GM23338 (cell line): ENCODE results near the gene SLC26A4. TPM values are rescaled to one million over a fixed set of nuclear protein-coding genes. Genes with fewer than 3 reads are reported as not detected.

Experiments
- ATAC-seq: fragments of 200-7000 bp; cut with Tn5 transposase; 3 replicates; pipeline ENCODE4 v1.9.1; 2020
- DNase-seq: peaks from one replicate; pipeline ENCODE4 v3.0.0-alpha.2; 2015; ENCODE audit warnings: low spot score
- H2AFZ ChIP-seq: fragments of 200-600 bp; sonication (generic); 2 replicates; pipeline ENCODE4 v1.8.0; 2016; ENCODE audit warnings: antibody characterized with exemption, mild to moderate bottlenecking, moderate library complexity
- H3F3A ChIP-seq: fragments of 200-600 bp; sonication (generic); replicated peaks from 2 replicates; pipeline ENCODE4 v1.8.0; 2017; ENCODE audit warnings: antibody characterized with exemption, mixed run types, low read depth
- H3K27ac ChIP-seq: fragments of 200-600 bp; sonication (generic); 2 replicates; pipeline ENCODE4 v1.6.1; 2016; ENCODE audit warnings: low read depth
- H3K27me3 ChIP-seq: fragments of 200-600 bp; sonication (generic); 2 replicates; pipeline ENCODE4 v1.8.0; 2016; ENCODE audit warnings: mild to moderate bottlenecking, mixed run types, moderate library complexity; ENCODE audit not compliant: insufficient read depth
- H3K36me3 ChIP-seq: fragments of 200-600 bp; sonication (generic); 2 replicates; pipeline ENCODE4 v1.8.0; 2016; ENCODE audit warnings: mild to moderate bottlenecking; ENCODE audit not compliant: insufficient read depth
- H3K4me1 ChIP-seq: fragments of 200-600 bp; sonication (generic); 2 replicates; pipeline ENCODE4 v1.8.0; 2016; ENCODE audit warnings: mild to moderate bottlenecking, moderate library complexity; ENCODE audit not compliant: insufficient read depth
- H3K4me2 ChIP-seq: fragments of 200-600 bp; sonication (generic); 2 replicates; pipeline ENCODE4 v1.7.1; 2017; ENCODE audit warnings: mixed run types
- H3K4me3 ChIP-seq: fragments of 200-600 bp; sonication (generic); 2 replicates; pipeline ENCODE4 v1.6.1; 2016; ENCODE audit warnings: mixed run types
- H3K79me2 ChIP-seq: fragments of 200-600 bp; sonication (generic); replicated peaks from 2 replicates; pipeline ENCODE4 v1.8.0; 2017; ENCODE audit warnings: mild to moderate bottlenecking; ENCODE audit not compliant: insufficient read depth
- H3K9me2 ChIP-seq: fragments of 200-600 bp; sonication (generic); 2 replicates; pipeline ENCODE4 v1.8.0; 2017; ENCODE audit not compliant: insufficient read depth
- H4K20me1 ChIP-seq: fragments of 200-600 bp; sonication (generic); replicated peaks from 2 replicates; pipeline ENCODE4 v1.8.0; 2017; ENCODE audit warnings: mild to moderate bottlenecking; ENCODE audit not compliant: insufficient read depth
- H3K27ac Mint-ChIP-seq: 2 replicates; pipeline ENCODE4 v1.8.0; 2020; ENCODE audit warnings: inconsistent platforms, mild to moderate bottlenecking, moderate library complexity, mixed read lengths
- H3K27me3 Mint-ChIP-seq: 3 replicates; pipeline ENCODE4 v1.8.0; 2022; ENCODE audit warnings: low read depth, mild to moderate bottlenecking, moderate library complexity, mixed read lengths, inconsistent platforms; ENCODE audit not compliant: insufficient read depth, poor library complexity
- H3K36me3 Mint-ChIP-seq: 3 replicates; pipeline ENCODE4 v1.8.0; 2021; ENCODE audit warnings: low read depth, mild to moderate bottlenecking, inconsistent platforms, moderate library complexity, mixed read lengths
- H3K4me1 Mint-ChIP-seq: 3 replicates; pipeline ENCODE4 v1.8.0; 2020; ENCODE audit warnings: mild to moderate bottlenecking, inconsistent platforms, mixed read lengths
- H3K4me3 Mint-ChIP-seq: 3 replicates; pipeline ENCODE4 v1.8.0; 2021; ENCODE audit warnings: moderate library complexity, mild to moderate bottlenecking, inconsistent platforms, mixed read lengths
- H3K9me3 Mint-ChIP-seq: 3 replicates; pipeline ENCODE4 v1.8.0; 2020; ENCODE audit warnings: moderate library complexity, mild to moderate bottlenecking, inconsistent platforms, mixed read lengths
- CREB1 ChIP-seq: fragments of 250-450 bp; sonication (Bioruptor Pico); IDR thresholded peaks from 2 replicates; pipeline ENCODE4 v1.5.0; 2020; ENCODE audit warnings: low read depth, mild to moderate bottlenecking, moderate library complexity
- EZH2 ChIP-seq: fragments of 200-600 bp; sonication (generic); IDR thresholded peaks from one replicate; pipeline ENCODE4 v1.8.0; 2017; ENCODE audit warnings: antibody characterized with exemption, mild to moderate bottlenecking, low read depth; ENCODE audit not compliant: unreplicated experiment
- EZH2phosphoT487 ChIP-seq: fragments of 200-600 bp; sonication (generic); IDR thresholded peaks from one replicate; pipeline ENCODE4 v1.8.1; 2018; ENCODE audit warnings: antibody characterized with exemption; ENCODE audit not compliant: unreplicated experiment
- JUNB ChIP-seq: IDR thresholded peaks from one replicate; pipeline ENCODE4 v1.6.1; 2016; ENCODE audit warnings: antibody characterized with exemption; ENCODE audit not compliant: unreplicated experiment
- NANOG ChIP-seq: IDR thresholded peaks from 2 replicates; pipeline ENCODE4 v1.6.1; 2016; ENCODE audit warnings: antibody characterized with exemption, borderline replicate concordance
- POLR2AphosphoS5 ChIP-seq: IDR thresholded peaks from 2 replicates; pipeline ENCODE4 v1.6.1; 2016; ENCODE audit warnings: antibody characterized with exemption, low read depth
- STAT1 ChIP-seq: IDR thresholded peaks from one replicate; pipeline ENCODE4 v1.6.1; 2016; ENCODE audit warnings: antibody characterized with exemption; ENCODE audit not compliant: unreplicated experiment
- ZNF114 ChIP-seq: fragments of 250-450 bp; sonication (Bioruptor Pico); IDR thresholded peaks from 2 replicates; pipeline ENCODE4 v1.5.0; 2020; ENCODE audit warnings: mild to moderate bottlenecking, moderate library complexity
- ZNF331 ChIP-seq: fragments of 250-450 bp; sonication (Bioruptor Pico); IDR thresholded peaks from 2 replicates; pipeline ENCODE4 v1.5.0; 2020; ENCODE audit warnings: low read depth, mild to moderate bottlenecking, moderate library complexity
- polyA plus RNA-seq: library from polyadenylated mRNA; unstranded; fragments of >200 nt; fragmentation: Nextera tagmentation; extraction: Ambion mirVana; gene quantifications from 2 replicates; pipeline ENCODE4 v1.2.1, GENCODE V29; 2016
- total RNA-seq: library from RNA; depleted of rRNA; stranded (reverse); fragments of >200 nt; shearing (Covaris generic); gene quantifications from 2 replicates; pipeline ENCODE4 v1.2.3, GENCODE V29; 2014
- TF ChIP-seq, protein P1 (sequence below): IDR thresholded peaks from 2 replicates; pipeline ENCODE4 v1.6.1; 2016; ENCODE audit warnings: antibody characterized with exemption
- TF ChIP-seq, protein P2 (sequence below): fragments of 250-450 bp; sonication (Bioruptor Pico); IDR thresholded peaks from 2 replicates; pipeline ENCODE4 v1.5.0; 2020; ENCODE audit warnings: mild to moderate bottlenecking, moderate library complexity
- TF ChIP-seq, protein P3 (sequence below), 2 experiments: fragments of 200-600 bp in 1 of 2; sonication (generic) in 1 of 2; conservative IDR thresholded peaks; 2 replicates each; pipeline versions ENCODE4 v1.5.1 to v1.6.1; 2016 to 2017; ENCODE audit warnings: antibody characterized with exemption in 2 of 2, low read depth in 2 of 2, mild to moderate bottlenecking in 2 of 2, moderate library complexity in 1 of 2
- TF ChIP-seq, protein P4 (sequence below): IDR thresholded peaks from one replicate; pipeline ENCODE4 v1.6.1; 2018; ENCODE audit warnings: antibody characterized with exemption; ENCODE audit not compliant: unreplicated experiment

Gene SLC26A4
- total and polyA plus RNA-seq, 2 experiments from 2014 or later, result 0.07 TPM; not detected in 1

DNA sequence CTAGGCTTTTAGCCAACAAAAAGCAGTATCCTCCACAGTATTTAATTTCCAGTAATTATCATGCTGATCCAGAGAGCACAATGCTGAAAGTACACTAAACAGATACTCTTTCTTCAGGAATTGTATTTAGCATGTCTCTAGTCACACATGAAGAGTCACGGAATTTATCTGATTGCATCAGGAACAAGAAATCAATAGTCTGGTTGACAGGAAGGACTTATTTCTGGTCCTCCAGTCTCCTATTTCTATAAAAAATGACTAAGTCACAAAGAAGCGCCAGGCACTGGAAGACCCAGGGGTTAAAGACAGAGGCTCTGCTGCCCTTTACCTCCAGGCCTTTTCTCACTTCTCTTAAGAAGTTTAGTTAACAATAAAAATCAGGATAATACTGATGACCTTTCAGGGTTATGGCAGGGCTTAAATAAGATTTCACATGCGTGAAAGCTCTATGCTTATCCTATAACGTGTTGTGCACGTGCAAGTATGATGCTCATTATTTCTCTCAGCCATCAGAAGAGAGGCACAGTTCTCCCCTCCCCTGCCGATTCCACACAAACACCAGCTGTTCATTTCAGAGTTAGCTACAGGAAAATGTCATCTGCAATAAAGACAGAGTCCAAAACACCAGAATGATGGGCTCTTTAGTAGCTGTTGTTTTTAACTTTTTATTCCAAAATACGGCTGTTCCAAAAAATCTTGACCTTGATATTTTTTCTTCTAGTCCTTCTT lies 36.9 kb downstream of the SLC26A4 start:
- no peaks in the 10 kb centered on the region for H3K27me3 ChIP-seq
- H4K20me1 ChIP-seq, result no peaks in the 10 kb centered on the region
- H3K4me3 ChIP-seq, result no peak overlapping the region
- DNase-seq, result no peak
- no peak overlapping the region for H3K4me2 ChIP-seq
- H3K79me2 ChIP-seq, result no peaks in the 10 kb centered on the region
- no peak overlapping the region for H3K27ac Mint-ChIP-seq
- no peaks in the 10 kb centered on the region for H3K36me3 Mint-ChIP-seq
- no peak overlapping the region for H3K27ac ChIP-seq
- no peaks in the 10 kb centered on the region for H3K9me3 Mint-ChIP-seq
- H3K4me3 Mint-ChIP-seq, result no peak overlapping the region
- H3K4me1 ChIP-seq, result peaks cover 35% of the 10 kb centered on the region
- ATAC-seq, result no peak
- H3K4me1 Mint-ChIP-seq, result peaks cover 35% of the 10 kb centered on the region
- no peaks in the 10 kb centered on the region for H3K9me2 ChIP-seq
- no peaks in the 10 kb centered on the region for H3K36me3 ChIP-seq
- H3K27me3 Mint-ChIP-seq, result peaks cover 8% of the 10 kb centered on the region
- TF ChIP-seq, protein P1, sequence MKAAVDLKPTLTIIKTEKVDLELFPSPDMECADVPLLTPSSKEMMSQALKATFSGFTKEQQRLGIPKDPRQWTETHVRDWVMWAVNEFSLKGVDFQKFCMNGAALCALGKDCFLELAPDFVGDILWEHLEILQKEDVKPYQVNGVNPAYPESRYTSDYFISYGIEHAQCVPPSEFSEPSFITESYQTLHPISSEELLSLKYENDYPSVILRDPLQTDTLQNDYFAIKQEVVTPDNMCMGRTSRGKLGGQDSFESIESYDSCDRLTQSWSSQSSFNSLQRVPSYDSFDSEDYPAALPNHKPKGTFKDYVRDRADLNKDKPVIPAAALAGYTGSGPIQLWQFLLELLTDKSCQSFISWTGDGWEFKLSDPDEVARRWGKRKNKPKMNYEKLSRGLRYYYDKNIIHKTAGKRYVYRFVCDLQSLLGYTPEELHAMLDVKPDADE, result no peak
- TF ChIP-seq EZH2phosphoT487 (no peak), JUNB (no peak), CREB1 (CRISPR knock-in tag) (no peak), NANOG (no peak), POLR2AphosphoS5 (no peak), EZH2 (no peak), STAT1 (no peak), ZNF331 (CRISPR knock-in tag) (no peak), ZNF114 (CRISPR knock-in tag) (no peak)
- TF ChIP-seq, protein P2, sequence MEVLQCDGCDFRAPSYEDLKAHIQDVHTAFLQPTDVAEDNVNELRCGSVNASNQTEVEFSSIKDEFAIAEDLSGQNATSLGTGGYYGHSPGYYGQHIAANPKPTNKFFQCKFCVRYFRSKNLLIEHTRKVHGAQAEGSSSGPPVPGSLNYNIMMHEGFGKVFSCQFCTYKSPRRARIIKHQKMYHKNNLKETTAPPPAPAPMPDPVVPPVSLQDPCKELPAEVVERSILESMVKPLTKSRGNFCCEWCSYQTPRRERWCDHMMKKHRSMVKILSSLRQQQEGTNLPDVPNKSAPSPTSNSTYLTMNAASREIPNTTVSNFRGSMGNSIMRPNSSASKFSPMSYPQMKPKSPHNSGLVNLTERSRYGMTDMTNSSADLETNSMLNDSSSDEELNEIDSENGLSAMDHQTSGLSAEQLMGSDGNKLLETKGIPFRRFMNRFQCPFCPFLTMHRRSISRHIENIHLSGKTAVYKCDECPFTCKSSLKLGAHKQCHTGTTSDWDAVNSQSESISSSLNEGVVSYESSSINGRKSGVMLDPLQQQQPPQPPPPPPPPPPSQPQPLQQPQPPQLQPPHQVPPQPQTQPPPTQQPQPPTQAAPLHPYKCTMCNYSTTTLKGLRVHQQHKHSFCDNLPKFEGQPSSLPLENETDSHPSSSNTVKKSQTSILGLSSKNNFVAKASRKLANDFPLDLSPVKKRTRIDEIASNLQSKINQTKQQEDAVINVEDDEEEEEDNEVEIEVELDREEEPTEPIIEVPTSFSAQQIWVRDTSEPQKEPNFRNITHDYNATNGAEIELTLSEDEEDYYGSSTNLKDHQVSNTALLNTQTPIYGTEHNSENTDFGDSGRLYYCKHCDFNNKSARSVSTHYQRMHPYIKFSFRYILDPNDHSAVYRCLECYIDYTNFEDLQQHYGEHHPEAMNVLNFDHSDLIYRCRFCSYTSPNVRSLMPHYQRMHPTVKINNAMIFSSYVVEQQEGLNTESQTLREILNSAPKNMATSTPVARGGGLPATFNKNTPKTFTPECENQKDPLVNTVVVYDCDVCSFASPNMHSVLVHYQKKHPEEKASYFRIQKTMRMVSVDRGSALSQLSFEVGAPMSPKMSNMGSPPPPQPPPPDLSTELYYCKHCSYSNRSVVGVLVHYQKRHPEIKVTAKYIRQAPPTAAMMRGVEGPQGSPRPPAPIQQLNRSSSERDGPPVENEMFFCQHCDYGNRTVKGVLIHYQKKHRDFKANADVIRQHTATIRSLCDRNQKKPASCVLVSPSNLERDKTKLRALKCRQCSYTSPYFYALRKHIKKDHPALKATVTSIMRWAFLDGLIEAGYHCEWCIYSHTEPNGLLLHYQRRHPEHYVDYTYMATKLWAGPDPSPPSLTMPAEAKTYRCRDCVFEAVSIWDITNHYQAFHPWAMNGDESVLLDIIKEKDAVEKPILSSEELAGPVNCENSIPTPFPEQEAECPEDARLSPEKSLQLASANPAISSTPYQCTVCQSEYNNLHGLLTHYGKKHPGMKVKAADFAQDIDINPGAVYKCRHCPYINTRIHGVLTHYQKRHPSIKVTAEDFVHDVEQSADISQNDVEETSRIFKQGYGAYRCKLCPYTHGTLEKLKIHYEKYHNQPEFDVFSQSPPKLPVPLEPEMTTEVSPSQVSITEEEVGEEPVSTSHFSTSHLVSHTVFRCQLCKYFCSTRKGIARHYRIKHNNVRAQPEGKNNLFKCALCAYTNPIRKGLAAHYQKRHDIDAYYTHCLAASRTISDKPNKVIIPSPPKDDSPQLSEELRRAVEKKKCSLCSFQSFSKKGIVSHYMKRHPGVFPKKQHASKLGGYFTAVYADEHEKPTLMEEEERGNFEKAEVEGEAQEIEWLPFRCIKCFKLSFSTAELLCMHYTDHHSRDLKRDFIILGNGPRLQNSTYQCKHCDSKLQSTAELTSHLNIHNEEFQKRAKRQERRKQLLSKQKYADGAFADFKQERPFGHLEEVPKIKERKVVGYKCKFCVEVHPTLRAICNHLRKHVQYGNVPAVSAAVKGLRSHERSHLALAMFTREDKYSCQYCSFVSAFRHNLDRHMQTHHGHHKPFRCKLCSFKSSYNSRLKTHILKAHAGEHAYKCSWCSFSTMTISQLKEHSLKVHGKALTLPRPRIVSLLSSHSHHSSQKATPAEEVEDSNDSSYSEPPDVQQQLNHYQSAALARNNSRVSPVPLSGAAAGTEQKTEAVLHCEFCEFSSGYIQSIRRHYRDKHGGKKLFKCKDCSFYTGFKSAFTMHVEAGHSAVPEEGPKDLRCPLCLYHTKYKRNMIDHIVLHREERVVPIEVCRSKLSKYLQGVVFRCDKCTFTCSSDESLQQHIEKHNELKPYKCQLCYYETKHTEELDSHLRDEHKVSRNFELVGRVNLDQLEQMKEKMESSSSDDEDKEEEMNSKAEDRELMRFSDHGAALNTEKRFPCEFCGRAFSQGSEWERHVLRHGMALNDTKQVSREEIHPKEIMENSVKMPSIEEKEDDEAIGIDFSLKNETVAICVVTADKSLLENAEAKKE, result no peak
- TF ChIP-seq, protein P3, sequence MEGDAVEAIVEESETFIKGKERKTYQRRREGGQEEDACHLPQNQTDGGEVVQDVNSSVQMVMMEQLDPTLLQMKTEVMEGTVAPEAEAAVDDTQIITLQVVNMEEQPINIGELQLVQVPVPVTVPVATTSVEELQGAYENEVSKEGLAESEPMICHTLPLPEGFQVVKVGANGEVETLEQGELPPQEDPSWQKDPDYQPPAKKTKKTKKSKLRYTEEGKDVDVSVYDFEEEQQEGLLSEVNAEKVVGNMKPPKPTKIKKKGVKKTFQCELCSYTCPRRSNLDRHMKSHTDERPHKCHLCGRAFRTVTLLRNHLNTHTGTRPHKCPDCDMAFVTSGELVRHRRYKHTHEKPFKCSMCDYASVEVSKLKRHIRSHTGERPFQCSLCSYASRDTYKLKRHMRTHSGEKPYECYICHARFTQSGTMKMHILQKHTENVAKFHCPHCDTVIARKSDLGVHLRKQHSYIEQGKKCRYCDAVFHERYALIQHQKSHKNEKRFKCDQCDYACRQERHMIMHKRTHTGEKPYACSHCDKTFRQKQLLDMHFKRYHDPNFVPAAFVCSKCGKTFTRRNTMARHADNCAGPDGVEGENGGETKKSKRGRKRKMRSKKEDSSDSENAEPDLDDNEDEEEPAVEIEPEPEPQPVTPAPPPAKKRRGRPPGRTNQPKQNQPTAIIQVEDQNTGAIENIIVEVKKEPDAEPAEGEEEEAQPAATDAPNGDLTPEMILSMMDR (conservative IDR thresholded peaks at IDR 0.05; ENCODE audit: low read depth in 2 of 2), result no peak
- TF ChIP-seq, protein P4, sequence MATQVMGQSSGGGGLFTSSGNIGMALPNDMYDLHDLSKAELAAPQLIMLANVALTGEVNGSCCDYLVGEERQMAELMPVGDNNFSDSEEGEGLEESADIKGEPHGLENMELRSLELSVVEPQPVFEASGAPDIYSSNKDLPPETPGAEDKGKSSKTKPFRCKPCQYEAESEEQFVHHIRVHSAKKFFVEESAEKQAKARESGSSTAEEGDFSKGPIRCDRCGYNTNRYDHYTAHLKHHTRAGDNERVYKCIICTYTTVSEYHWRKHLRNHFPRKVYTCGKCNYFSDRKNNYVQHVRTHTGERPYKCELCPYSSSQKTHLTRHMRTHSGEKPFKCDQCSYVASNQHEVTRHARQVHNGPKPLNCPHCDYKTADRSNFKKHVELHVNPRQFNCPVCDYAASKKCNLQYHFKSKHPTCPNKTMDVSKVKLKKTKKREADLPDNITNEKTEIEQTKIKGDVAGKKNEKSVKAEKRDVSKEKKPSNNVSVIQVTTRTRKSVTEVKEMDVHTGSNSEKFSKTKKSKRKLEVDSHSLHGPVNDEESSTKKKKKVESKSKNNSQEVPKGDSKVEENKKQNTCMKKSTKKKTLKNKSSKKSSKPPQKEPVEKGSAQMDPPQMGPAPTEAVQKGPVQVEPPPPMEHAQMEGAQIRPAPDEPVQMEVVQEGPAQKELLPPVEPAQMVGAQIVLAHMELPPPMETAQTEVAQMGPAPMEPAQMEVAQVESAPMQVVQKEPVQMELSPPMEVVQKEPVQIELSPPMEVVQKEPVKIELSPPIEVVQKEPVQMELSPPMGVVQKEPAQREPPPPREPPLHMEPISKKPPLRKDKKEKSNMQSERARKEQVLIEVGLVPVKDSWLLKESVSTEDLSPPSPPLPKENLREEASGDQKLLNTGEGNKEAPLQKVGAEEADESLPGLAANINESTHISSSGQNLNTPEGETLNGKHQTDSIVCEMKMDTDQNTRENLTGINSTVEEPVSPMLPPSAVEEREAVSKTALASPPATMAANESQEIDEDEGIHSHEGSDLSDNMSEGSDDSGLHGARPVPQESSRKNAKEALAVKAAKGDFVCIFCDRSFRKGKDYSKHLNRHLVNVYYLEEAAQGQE, result no peak
- peak overlapping the region; percentile 66; the same call in 1 of the 2 replicates for H2AFZ ChIP-seq
- H3F3A ChIP-seq, result no peaks in the 10 kb centered on the region
